ENCODE data around the gene NSD2.

DNA sequence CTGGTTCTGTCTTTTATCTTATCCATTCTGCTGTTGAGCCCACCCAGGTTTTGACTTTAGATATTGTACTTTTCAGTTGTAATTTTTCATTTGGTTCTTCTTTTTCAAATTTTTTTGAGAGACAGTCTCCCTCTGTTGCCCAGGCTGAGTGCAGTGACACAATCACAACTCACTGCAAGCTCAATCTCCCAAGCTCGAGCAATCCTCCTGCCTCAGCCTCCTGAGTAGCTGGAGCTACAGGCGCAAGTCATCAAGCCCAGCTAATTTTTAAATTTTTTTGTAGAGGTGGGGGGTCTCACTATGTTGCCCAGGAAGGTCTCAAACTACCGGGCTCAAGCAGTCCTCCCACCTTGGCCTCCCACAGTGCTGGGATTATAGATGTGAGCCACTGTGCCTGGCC lies 41.0 kb upstream of the NSD2 start:
- TF ChIP-seq SUZ12 (IDR thresholded peaks at IDR 0.05) (no peak), FOXA1 (IDR thresholded peaks at IDR 0.05) (no peak), LEF1 (IDR thresholded peaks at IDR 0.05; ENCODE audit: borderline replicate concordance) (no peak), TARDBP (IDR thresholded peaks at IDR 0.05) (no peak), ELF4 (IDR thresholded peaks at IDR 0.05) (no peak), SP1 (IDR thresholded peaks at IDR 0.05) (no peak), BHLHE40 (IDR thresholded peaks at IDR 0.05; ENCODE audit: borderline replicate concordance) (no peak)
- TF ChIP-seq, protein P1, sequence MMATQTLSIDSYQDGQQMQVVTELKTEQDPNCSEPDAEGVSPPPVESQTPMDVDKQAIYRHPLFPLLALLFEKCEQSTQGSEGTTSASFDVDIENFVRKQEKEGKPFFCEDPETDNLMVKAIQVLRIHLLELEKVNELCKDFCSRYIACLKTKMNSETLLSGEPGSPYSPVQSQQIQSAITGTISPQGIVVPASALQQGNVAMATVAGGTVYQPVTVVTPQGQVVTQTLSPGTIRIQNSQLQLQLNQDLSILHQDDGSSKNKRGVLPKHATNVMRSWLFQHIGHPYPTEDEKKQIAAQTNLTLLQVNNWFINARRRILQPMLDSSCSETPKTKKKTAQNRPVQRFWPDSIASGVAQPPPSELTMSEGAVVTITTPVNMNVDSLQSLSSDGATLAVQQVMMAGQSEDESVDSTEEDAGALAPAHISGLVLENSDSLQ (IDR thresholded peaks at IDR 0.05), result no peak
